B cell (primary cell): ENCODE data around the gene CUBN. TPM values are rescaled to one million over a fixed set of nuclear protein-coding genes. Genes with fewer than 3 reads are reported as not detected.

ENCODE experiments used
- ATAC-seq: fragments of 200-7000 bp; cut with Tn5 transposase; one replicate; pipeline ENCODE4 v1.10.0; 2021; ENCODE audit warnings: low read depth, mild to moderate bottlenecking, moderate number of reproducible peaks, moderate library complexity
- CTCF ChIA-PET: fragments of 350-600 bp; sonication (Branson Sonifier 250); formaldehyde crosslinking; loops from one replicate; lab custom pipeline; 2021; ENCODE audit warnings: antibody characterized with exemption, inconsistent platforms; lab: Charles Lee
- POLR2A ChIA-PET: fragments of 350-600 bp; sonication (Branson Sonifier 250); formaldehyde crosslinking; loops from one replicate; lab custom pipeline; 2021; ENCODE audit warnings: antibody characterized with exemption; lab: Charles Lee
- DNase-seq: peaks from one replicate; pipeline ENCODE4 v3.0.0; 2013
- H2AFZ ChIP-seq: 2 replicates; pipeline ENCODE4 v1.6.1; 2012; ENCODE audit warnings: mild to moderate bottlenecking, low read depth, low read length; ENCODE audit not compliant: insufficient read depth, poor library complexity, severe bottlenecking
- H3K27ac ChIP-seq, 2 donors: 1 replicate in 1 of 2; 2 replicates in 1 of 2; pipeline ENCODE4 v1.5.1; 2012 to 2013; ENCODE audit warnings: low read length in 2 of 2, mild to moderate bottlenecking in 2 of 2, moderate library complexity in 1 of 2
- H3K27me3 ChIP-seq, 4 experiments: fragments of 200-600 bp in 1 of 4; sonication (generic) in 1 of 4; replicated peaks in 1 of 4; 1 replicate in 2 of 4; 2 replicates in 2 of 4; pipeline versions ENCODE4 v1.6.1 to v1.7.0; 2013 to 2016; ENCODE audit warnings: low read length in 3 of 4, mild to moderate bottlenecking in 2 of 4, mixed read lengths in 1 of 4, moderate library complexity in 1 of 4; ENCODE audit not compliant: insufficient read depth in 4 of 4, control insufficient read depth in 3 of 4; ENCODE audit errors: control extremely low read depth in 1 of 4
- H3K36me3 ChIP-seq, 2 experiments: replicated peaks in 1 of 2; 1 replicate in 1 of 2; 2 replicates in 1 of 2; pipeline versions ENCODE4 v1.6.1 to v1.7.1; 2013; ENCODE audit warnings: low read length in 1 of 2; ENCODE audit not compliant: insufficient read depth in 2 of 2, control insufficient read depth in 1 of 2; ENCODE audit errors: control extremely low read depth in 1 of 2, extremely low read depth in 1 of 2
- H3K4me1 ChIP-seq, 2 donors: fragments of 200-600 bp in 1 of 2; sonication (generic) in 1 of 2; 1 replicate in 1 of 2; 2 replicates in 1 of 2; pipeline versions ENCODE4 v1.5.1 to v1.6.1; 2013 to 2017; ENCODE audit warnings: low read length in 2 of 2; ENCODE audit not compliant: control insufficient read depth in 2 of 2, insufficient read depth in 2 of 2
- H3K4me2 ChIP-seq: replicated peaks from 2 replicates; pipeline ENCODE3; 2012; ENCODE audit warnings: mild to moderate bottlenecking, low read depth, low read length; ENCODE audit not compliant: poor library complexity, severe bottlenecking
- H3K4me3 ChIP-seq, 5 experiments: fragments of 200-600 bp in 1 of 5; sonication (generic) in 1 of 5; 1 replicate in 3 of 5; 2 replicates in 2 of 5; pipeline versions ENCODE4 v1.5.1 to v1.7.0; 2011 to 2016; ENCODE audit warnings: low read length in 4 of 5, mild to moderate bottlenecking in 4 of 5, low read depth in 2 of 5, control low read depth in 1 of 5, moderate library complexity in 1 of 5; ENCODE audit not compliant: insufficient read depth in 1 of 5; ENCODE audit errors: control extremely low read depth in 1 of 5, extremely low read depth in 1 of 5
- H3K79me2 ChIP-seq: fragments of 200-600 bp; sonication (generic); one replicate; pipeline ENCODE4 v1.6.0; 2016; ENCODE audit warnings: low read length; ENCODE audit not compliant: control insufficient read depth, insufficient read depth
- H3K9ac ChIP-seq: fragments of 200-600 bp; sonication (generic); 2 replicates; pipeline ENCODE4 v1.6.1; 2017; ENCODE audit warnings: mild to moderate bottlenecking, low read length, moderate library complexity
- H3K9me3 ChIP-seq, 3 donors: one replicate each; pipeline versions ENCODE4 v1.6.1 to v1.7.1; 2013; ENCODE audit warnings: low read length in 2 of 3; ENCODE audit not compliant: control insufficient read depth in 2 of 3, insufficient read depth in 1 of 3; ENCODE audit errors: control extremely low read depth in 1 of 3
- H4K20me1 ChIP-seq: 2 replicates; pipeline ENCODE4 v1.6.0; 2012; ENCODE audit warnings: mild to moderate bottlenecking, low read length; ENCODE audit not compliant: insufficient read depth, control insufficient read depth, poor library complexity, severe bottlenecking
- H3K27ac Mint-ChIP-seq: one replicate; pipeline ENCODE4 v1.8.0; 2021; ENCODE audit warnings: mixed read lengths
- H3K27me3 Mint-ChIP-seq: one replicate; pipeline ENCODE4 v1.8.0; 2021; ENCODE audit warnings: mixed read lengths
- H3K4me1 Mint-ChIP-seq: one replicate; pipeline ENCODE4 v1.8.0; 2021; ENCODE audit warnings: mixed read lengths
- H3K4me3 Mint-ChIP-seq: one replicate; pipeline ENCODE4 v1.8.0; 2021; ENCODE audit warnings: mixed read lengths
- H3K9me3 Mint-ChIP-seq: one replicate; pipeline ENCODE4 v1.8.0; 2022; ENCODE audit warnings: mixed read lengths; ENCODE audit not compliant: insufficient read depth
- EZH2 ChIP-seq: IDR thresholded peaks from 2 replicates; pipeline ENCODE4 v1.6.1; 2012; ENCODE audit warnings: borderline replicate concordance, low read depth, mild to moderate bottlenecking, moderate library complexity, low read length; ENCODE audit not compliant: insufficient read depth, poor library complexity, severe bottlenecking
- WGBS: methylation state at CpG from one replicate; pipeline ENCODE4 v1.1.5; 2013; ENCODE audit warnings: missing lambda C conversion rate; ENCODE audit not compliant: insufficient coverage; 5-methylcytosine and 5-hydroxymethylcytosine counted together
- intact Hi-C: fragments of 100-400 bp; cut with micrococcal nuclease; formaldehyde crosslinking; loops from one replicate; pipeline ENCODE4 v1.10.0; 2022
- polyA plus RNA-seq: library from polyadenylated mRNA; depleted of rRNA; stranded (reverse); fragments of >200 nt; gene quantifications from 2 replicates; pipeline ENCODE4 v1.2.3, GENCODE V29; 2012
- total RNA-seq, 2 donors: library from RNA; stranded (reverse); fragments of 120-200 nt in 1 of 2; gene quantifications; 1 replicate in 1 of 2; 2 replicates in 1 of 2; pipeline versions ENCODE4 v1.2.3 to v1.2.4, GENCODE V29; 2013 to 2022
- TF ChIP-seq, protein P1 (sequence below): fragments of 200-600 bp; IDR thresholded peaks from one replicate; pipeline ENCODE4 v1.8.0; 2022; ENCODE audit warnings: antibody characterized with exemption, mild to moderate bottlenecking

The CUBN gene
- total and polyA plus RNA-seq, 2 donors (not counting 1 experiment from before 2014, with no cell fraction given), result 4.2 to 5.7 TPM

- H3K4me3 Mint-ChIP-seq, result no peak overlapping the region
- TF ChIP-seq, protein P1, sequence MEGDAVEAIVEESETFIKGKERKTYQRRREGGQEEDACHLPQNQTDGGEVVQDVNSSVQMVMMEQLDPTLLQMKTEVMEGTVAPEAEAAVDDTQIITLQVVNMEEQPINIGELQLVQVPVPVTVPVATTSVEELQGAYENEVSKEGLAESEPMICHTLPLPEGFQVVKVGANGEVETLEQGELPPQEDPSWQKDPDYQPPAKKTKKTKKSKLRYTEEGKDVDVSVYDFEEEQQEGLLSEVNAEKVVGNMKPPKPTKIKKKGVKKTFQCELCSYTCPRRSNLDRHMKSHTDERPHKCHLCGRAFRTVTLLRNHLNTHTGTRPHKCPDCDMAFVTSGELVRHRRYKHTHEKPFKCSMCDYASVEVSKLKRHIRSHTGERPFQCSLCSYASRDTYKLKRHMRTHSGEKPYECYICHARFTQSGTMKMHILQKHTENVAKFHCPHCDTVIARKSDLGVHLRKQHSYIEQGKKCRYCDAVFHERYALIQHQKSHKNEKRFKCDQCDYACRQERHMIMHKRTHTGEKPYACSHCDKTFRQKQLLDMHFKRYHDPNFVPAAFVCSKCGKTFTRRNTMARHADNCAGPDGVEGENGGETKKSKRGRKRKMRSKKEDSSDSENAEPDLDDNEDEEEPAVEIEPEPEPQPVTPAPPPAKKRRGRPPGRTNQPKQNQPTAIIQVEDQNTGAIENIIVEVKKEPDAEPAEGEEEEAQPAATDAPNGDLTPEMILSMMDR, result no peak
- DNase-seq (no peak), ATAC-seq (no peak)
- H3K9me3 Mint-ChIP-seq, result no peaks in the 10 kb centered on the region
- no peak overlapping the region for H3K27ac Mint-ChIP-seq
- intact Hi-C loops, result no loop called here
- CTCF ChIA-PET, result no interaction called here
- H3K27me3 Mint-ChIP-seq, result no peaks in the 10 kb centered on the region
- no peak overlapping the region for H3K4me2 ChIP-seq
- POLR2A ChIA-PET, result no interaction called here
- H3K4me1 Mint-ChIP-seq, result no peaks in the 10 kb centered on the region
- no peak overlapping the region for H3K4me3 ChIP-seq
- H3K4me1 ChIP-seq, result no peaks in the 10 kb centered on the region
- no peak overlapping the region for H3K9ac ChIP-seq
- H3K27ac ChIP-seq, result no peak overlapping the region
- no peaks in the 10 kb centered on the region for H3K27me3 ChIP-seq
- H3K79me2 ChIP-seq, result no peaks in the 10 kb centered on the region
- no peak overlapping the region for H2AFZ ChIP-seq
- no peaks in the 10 kb centered on the region for H3K36me3 ChIP-seq
- H3K9me3 ChIP-seq, result no peaks in the 10 kb centered on the region
- no peaks in the 10 kb centered on the region for H4K20me1 ChIP-seq
- 89% methylated on average over 9 of the region's 12 CpGs for WGBS
These were observed 181.2 kb downstream of the CUBN start for GRCh38 chr10:16948361-16948760.

GRCh38 chr10:16947069-16947468, 182.5 kb downstream of the CUBN start:
- Histone ChIP-seq H2AFZ (no peak overlapping the region), H3K36me3 (no peaks in the 10 kb centered on the region), H3K4me1 (no peaks in the 10 kb centered on the region), H3K4me3 (no peak overlapping the region), H3K9ac (no peak overlapping the region), H3K4me2 (no peak overlapping the region), H3K79me2 (no peaks in the 10 kb centered on the region), H4K20me1 (no peaks in the 10 kb centered on the region), H3K27ac (no peak overlapping the region), H3K27me3 (no peaks in the 10 kb centered on the region), H3K9me3 (no peaks in the 10 kb centered on the region)
- Mint-ChIP-seq H3K4me3 (no peak overlapping the region), H3K9me3 (no peaks in the 10 kb centered on the region), H3K4me1 (no peaks in the 10 kb centered on the region), H3K27me3 (no peaks in the 10 kb centered on the region), H3K27ac (no peak overlapping the region)
- TF ChIP-seq, protein P1, result no peak
- TF ChIP-seq EZH2, result no peak
- ATAC-seq (no peak), DNase-seq (no peak)
- ChIA-PET POLR2A (no interaction called here), CTCF (no interaction called here)
- intact Hi-C loops, result no loop called here
- WGBS, result 80% methylated on average over 1 of the region's 5 CpGs
